Measurements from ENCODE around the gene OOSP1.
"Not testable (repeated sequence)": the region's sequence is repeated elsewhere in the genome, so short reads cannot be mapped to it uniquely, and the experiment has no call there.

Gene OOSP1

GRCh38 chr11:59960502-59961381 is 22.5 kb downstream of the OOSP1 start:
- no peak for DNase-seq (ENCODE audit: low read depth in 2 of 3, low spot score in 1 of 3)

- DNase-seq (ENCODE audit: low read depth in 2 of 3, low spot score in 1 of 3) = no peak
Measured at GRCh38 chr11:59962107-59962482, 23.9 kb downstream of the OOSP1 start.

- DNase-seq (ENCODE audit: low read depth in 2 of 3, low spot score in 1 of 3) = no peak
Measured at GRCh38 chr11:59963733-59964132, 25.5 kb downstream of the OOSP1 start, which contains the start of gene OOSP4A. TSS of gene OOSP4A (plus strand) at chr11:59964033. CDS start at chr11:59964033, 0 bp downstream.

- no peak for DNase-seq (ENCODE audit: low read depth in 2 of 3, low spot score in 1 of 3)
Measured at GRCh38 chr11:59965424-59965823, 27.2 kb downstream of the OOSP1 start.

- DNase-seq (ENCODE audit: low read depth in 2 of 3, low spot score in 1 of 3) = no peak
Measured at GRCh38 chr11:59966201-59966600, 28.0 kb downstream of the OOSP1 start.

- no peak for DNase-seq (ENCODE audit: low read depth in 2 of 3, low spot score in 1 of 3)
Measured at GRCh38 chr11:59967677-59968394, 29.6 kb downstream of the OOSP1 start.

GRCh38 chr11:59968395-59968783 is 30.2 kb downstream of the OOSP1 start:
- no peak for DNase-seq (ENCODE audit: low read depth in 2 of 3, low spot score in 1 of 3)

GRCh38 chr11:59973097-59973496 is 34.9 kb downstream of the OOSP1 start:
- no peak for DNase-seq (ENCODE audit: low read depth in 2 of 3, low spot score in 1 of 3)

GRCh38 chr11:59981106-59981770 is 43.0 kb downstream of the OOSP1 start:
- DNase-seq (ENCODE audit: low read depth in 2 of 3, low spot score in 1 of 3) = no peak

- not testable (repeated sequence) for DNase-seq (ENCODE audit: low read depth in 2 of 3, low spot score in 1 of 3)
Measured at GRCh38 chr11:59982037-59982436, 43.8 kb downstream of the OOSP1 start.

GRCh38 chr11:59983212-59983611 is 45.0 kb downstream of the OOSP1 start:
- no peak for DNase-seq (ENCODE audit: low read depth in 2 of 3, low spot score in 1 of 3)

GRCh38 chr11:59984368-59984767 is 46.1 kb downstream of the OOSP1 start:
- no peak for DNase-seq (ENCODE audit: low read depth in 2 of 3, low spot score in 1 of 3)

- no peak for DNase-seq (ENCODE audit: low read depth in 2 of 3, low spot score in 1 of 3)
Measured at GRCh38 chr11:59990421-59990820, 52.2 kb downstream of the OOSP1 start.

GRCh38 chr11:59992425-59992824 is 54.2 kb downstream of the OOSP1 start:
- DNase-seq (ENCODE audit: low read depth in 2 of 3, low spot score in 1 of 3) = no peak

- DNase-seq (ENCODE audit: low read depth in 2 of 3, low spot score in 1 of 3) = no peak
Measured at GRCh38 chr11:59997800-59998199, 59.6 kb downstream of the OOSP1 start.

- no peak for DNase-seq (ENCODE audit: low read depth in 2 of 3, low spot score in 1 of 3)
Measured at GRCh38 chr11:59999691-60000090, 61.5 kb downstream of the OOSP1 start.

- DNase-seq (ENCODE audit: low read depth in 2 of 3, low spot score in 1 of 3) = no peak
Measured at GRCh38 chr11:60003729-60004128, 65.5 kb downstream of the OOSP1 start.

- no peak for DNase-seq (ENCODE audit: low read depth in 2 of 3, low spot score in 1 of 3)
Measured at GRCh38 chr11:60005360-60005759, 67.1 kb downstream of the OOSP1 start.
